ENCODE data around the gene HLF. TPM values are rescaled to one million over a fixed set of nuclear protein-coding genes. Genes with fewer than 3 reads are reported as not detected.

The HLF gene
- total RNA-seq, 1 experiment from 2014 or later: 0.13 TPM

GRCh38 chr17:55224746-55225145 is 40.0 kb upstream of the HLF start:
- POLR2A ChIA-PET: no interaction called here
- in situ Hi-C loops (cut with HindIII; ENCODE audit: low pct_unique_long_range_greater_than_20kb, low sequenced_read_pairs): no loop called here
- intact Hi-C loops (cut with micrococcal nuclease; ENCODE audit: unreplicated experiment): no loop called here

GRCh38 chr17:55225237-55225636 is 39.5 kb upstream of the HLF start:
- CTCF ChIA-PET: no interaction called here
- POLR2A ChIA-PET: no interaction called here

More at GRCh38 chr17:55224746-55225145, 40.0 kb upstream of the HLF start:
- no peaks in the 10 kb centered on the region for H3K36me3 ChIP-seq (ENCODE audit: control insufficient read depth, insufficient read depth, low read length)
- 0 out of 2 replicates have a peak, but pooled peaks cover 2% of the 10 kb centered on the region for H3K27me3 ChIP-seq (ENCODE audit: control insufficient read depth, insufficient read depth, low read length)
- DNase-seq (ENCODE audit: low read depth, low spot score): no peak
- CTCF ChIA-PET: no interaction called here
- no peaks in the 10 kb centered on the region for H3K4me1 ChIP-seq (ENCODE audit: control insufficient read depth, insufficient read depth, low read length)
- TF ChIP-seq CTCF (IDR thresholded peaks at IDR 0.05): no peak
- no peak for TF ChIP-seq REST (IDR thresholded peaks at IDR 0.05; ENCODE audit: insufficient read depth in 1 of 2, low read depth in 2 of 2, low read length in 1 of 2)
- TF ChIP-seq POLR2AphosphoS5 (IDR thresholded peaks at IDR 0.05; ENCODE audit: low read depth, low read length): no peak
- no peak for TF ChIP-seq SIN3A (IDR thresholded peaks at IDR 0.05; ENCODE audit: borderline replicate concordance, insufficient read depth, low read depth, low read length)
- no peak for TF ChIP-seq TCF7L2 (IDR thresholded peaks at IDR 0.05; ENCODE audit: low read depth, low read length)
- no peak overlapping the region for H3K27ac ChIP-seq (ENCODE audit: low read length)
- no TSS peak for BruUV-seq (replicated peaks)
- no peak overlapping the region for H3K4me3 ChIP-seq (ENCODE audit: low read depth in 2 of 2, low read length in 2 of 2)
- H3K9me3 ChIP-seq (ENCODE audit: control insufficient read depth, insufficient read depth, low read depth, low read length): no peaks in the 10 kb centered on the region
- ATAC-seq: no peak

More at GRCh38 chr17:55225237-55225636, 39.5 kb upstream of the HLF start:
- intact Hi-C loops (cut with micrococcal nuclease; ENCODE audit: unreplicated experiment): no loop called here
- ATAC-seq (peak; percentile 53; the same call in 1 of the 2 replicates), DNase-seq (ENCODE audit: low read depth, low spot score) (no peak)
- no TSS peak for BruUV-seq (replicated peaks)
- TF ChIP-seq REST (IDR thresholded peaks at IDR 0.05; ENCODE audit: insufficient read depth in 1 of 2, low read depth in 2 of 2, low read length in 1 of 2) (no peak), CTCF (IDR thresholded peaks at IDR 0.05) (no peak), SIN3A (IDR thresholded peaks at IDR 0.05; ENCODE audit: borderline replicate concordance, insufficient read depth, low read depth, low read length) (no peak), TCF7L2 (IDR thresholded peaks at IDR 0.05; ENCODE audit: low read depth, low read length) (no peak), POLR2AphosphoS5 (IDR thresholded peaks at IDR 0.05; ENCODE audit: low read depth, low read length) (no peak)
- no peaks in the 10 kb centered on the region for H3K9me3 ChIP-seq (ENCODE audit: control insufficient read depth, insufficient read depth, low read depth, low read length)
- H3K36me3 ChIP-seq (ENCODE audit: control insufficient read depth, insufficient read depth, low read length): no peaks in the 10 kb centered on the region
- in situ Hi-C loops (cut with HindIII; ENCODE audit: low pct_unique_long_range_greater_than_20kb, low sequenced_read_pairs): no loop called here
- H3K27ac ChIP-seq (ENCODE audit: low read length): no peak overlapping the region
- no peaks in the 10 kb centered on the region for H3K4me1 ChIP-seq (ENCODE audit: control insufficient read depth, insufficient read depth, low read length)
- H3K4me3 ChIP-seq (ENCODE audit: low read depth in 2 of 2, low read length in 2 of 2): no peak overlapping the region
- 0 out of 2 replicates have a peak, but pooled peaks cover 4% of the 10 kb centered on the region for H3K27me3 ChIP-seq (ENCODE audit: control insufficient read depth, insufficient read depth, low read length)

Data from Panc1 (cell line).